ENCODE data around the gene KLB.
"Not testable (repeated sequence)": the region's sequence is repeated elsewhere in the genome, so short reads cannot be mapped to it uniquely, and the experiment has no call there.

The KLB gene

GRCh38 chr4:39367166-39367565, 39.6 kb upstream of the KLB start:
- no peak for TF ChIP-seq CTCF (conservative IDR thresholded peaks at IDR 0.05)
- H3K27ac ChIP-seq = no peak overlapping the region

GRCh38 chr4:39369301-39369700, 37.4 kb upstream of the KLB start:
- H3K27ac ChIP-seq = no peak overlapping the region

GRCh38 chr4:39371209-39371608, 35.5 kb upstream of the KLB start:
- not testable (repeated sequence) for H3K27ac ChIP-seq

More at GRCh38 chr4:39369301-39369700, 37.4 kb upstream of the KLB start:
- TF ChIP-seq CTCF (conservative IDR thresholded peaks at IDR 0.05) = no peak

- peak overlapping the region; percentile 60 for H3K27ac ChIP-seq
- TF ChIP-seq CTCF (conservative IDR thresholded peaks at IDR 0.05) = no peak
Observed at GRCh38 chr4:39375478-39375877, 31.3 kb upstream of the KLB start.

- no peak for TF ChIP-seq CTCF (conservative IDR thresholded peaks at IDR 0.05)
- no peak overlapping the region for H3K27ac ChIP-seq
Observed at GRCh38 chr4:39383690-39384089, 23.0 kb upstream of the KLB start.

- H3K27ac ChIP-seq = no peak overlapping the region
- no peak for TF ChIP-seq CTCF (conservative IDR thresholded peaks at IDR 0.05)
Observed at GRCh38 chr4:39384563-39384962, 22.2 kb upstream of the KLB start.

GRCh38 chr4:39390603-39391002, 16.1 kb upstream of the KLB start:
- TF ChIP-seq CTCF (conservative IDR thresholded peaks at IDR 0.05) = no peak
- no peak overlapping the region for H3K27ac ChIP-seq

- no peak for TF ChIP-seq CTCF (conservative IDR thresholded peaks at IDR 0.05)
- H3K27ac ChIP-seq = no peak overlapping the region
Observed at GRCh38 chr4:39394706-39395105, 12.0 kb upstream of the KLB start.

- not testable (repeated sequence) for H3K27ac ChIP-seq
Observed at GRCh38 chr4:39401640-39402039, 5.1 kb upstream of the KLB start.

Data from VCaP (cell line).